ENCODE results near the gene GSTA3.
A peak's percentile ranks its signal among the peaks of the same experiment; 100 is the strongest.
"Not testable (repeated sequence)": the region's sequence is repeated elsewhere in the genome, so short reads cannot be mapped to it uniquely, and the experiment has no call there.

The GSTA3 gene

DNA sequence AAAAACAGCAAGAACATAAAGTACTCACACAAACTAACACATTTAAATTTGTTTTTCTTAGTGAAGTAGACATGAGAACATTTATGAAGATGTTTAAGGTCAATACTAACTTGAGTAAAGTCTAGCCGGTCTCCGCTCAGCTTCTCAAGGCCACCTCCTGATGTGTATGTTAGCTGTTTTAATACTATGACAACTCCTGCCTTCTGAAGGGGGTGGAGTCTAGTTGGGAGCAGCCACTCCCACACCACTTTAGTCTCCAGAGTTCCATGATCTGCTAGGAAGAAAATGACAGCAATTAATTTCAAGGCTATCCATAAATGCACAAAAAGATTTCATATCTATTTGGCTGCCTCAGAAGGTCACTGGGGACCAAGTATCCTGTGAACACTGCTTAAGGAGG is at the start of gene GSTA3:
Gene GSTA3, minus strand, starts transcription at position 168 of the 400 bp plus-strand sequence. CDS start 3,864 bp downstream, outside the sequence.
- DNase-seq, result no peak

DNA sequence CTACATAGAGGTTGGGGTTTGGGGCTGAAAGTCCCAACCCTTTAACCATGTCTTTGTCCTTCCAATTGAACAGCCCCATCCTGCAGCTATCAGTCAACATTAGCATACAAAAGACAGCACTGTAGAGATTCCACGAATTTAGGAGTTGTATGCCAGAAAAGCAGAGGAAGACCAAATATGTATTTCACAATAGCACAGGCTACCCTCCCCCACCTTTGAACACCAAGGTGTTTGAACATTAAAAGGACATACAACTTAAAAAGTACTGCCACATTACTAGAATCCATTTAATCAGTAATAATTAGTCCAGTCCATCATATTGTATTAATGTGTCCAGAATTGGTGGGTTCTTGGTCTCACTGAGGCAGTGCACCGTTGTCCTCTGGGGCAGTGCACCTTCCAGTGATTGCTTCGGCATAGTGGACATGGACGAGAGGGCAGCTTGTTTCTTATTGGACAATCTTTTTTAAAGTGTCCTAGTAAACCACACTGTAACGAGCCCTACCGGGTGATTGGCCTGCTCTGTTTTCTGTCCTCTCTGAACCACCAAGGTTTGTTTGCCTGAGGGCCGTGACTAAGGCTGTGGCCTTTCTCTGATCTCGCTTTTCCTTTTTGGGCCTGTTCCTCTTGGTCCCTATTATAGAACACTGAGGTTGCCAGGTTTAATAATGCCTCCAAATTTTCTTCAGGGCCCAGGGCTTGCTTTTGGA is 49.2 kb upstream of the GSTA3 start:
- no peak for DNase-seq

DNA sequence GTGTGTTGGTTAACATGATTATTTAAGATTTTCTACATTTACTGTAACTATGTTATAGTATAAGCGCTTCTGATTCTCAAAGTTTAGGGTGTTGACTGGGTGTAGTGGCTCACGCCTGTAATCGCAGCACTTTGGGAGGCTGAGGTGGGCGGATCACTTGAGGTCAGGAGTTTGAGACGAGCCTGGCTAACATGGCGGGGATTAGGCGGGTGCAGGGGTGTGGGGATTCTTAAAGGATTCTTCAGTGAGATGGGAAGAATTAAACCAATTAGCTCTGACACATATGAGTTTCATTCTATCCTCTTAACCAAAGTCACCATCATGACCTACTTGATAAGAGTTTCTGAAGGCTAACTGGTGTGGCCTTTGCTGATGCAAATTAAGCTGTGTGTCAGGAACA is 46.4 kb upstream of the GSTA3 start:
- DNase-seq, result no peak

DNA sequence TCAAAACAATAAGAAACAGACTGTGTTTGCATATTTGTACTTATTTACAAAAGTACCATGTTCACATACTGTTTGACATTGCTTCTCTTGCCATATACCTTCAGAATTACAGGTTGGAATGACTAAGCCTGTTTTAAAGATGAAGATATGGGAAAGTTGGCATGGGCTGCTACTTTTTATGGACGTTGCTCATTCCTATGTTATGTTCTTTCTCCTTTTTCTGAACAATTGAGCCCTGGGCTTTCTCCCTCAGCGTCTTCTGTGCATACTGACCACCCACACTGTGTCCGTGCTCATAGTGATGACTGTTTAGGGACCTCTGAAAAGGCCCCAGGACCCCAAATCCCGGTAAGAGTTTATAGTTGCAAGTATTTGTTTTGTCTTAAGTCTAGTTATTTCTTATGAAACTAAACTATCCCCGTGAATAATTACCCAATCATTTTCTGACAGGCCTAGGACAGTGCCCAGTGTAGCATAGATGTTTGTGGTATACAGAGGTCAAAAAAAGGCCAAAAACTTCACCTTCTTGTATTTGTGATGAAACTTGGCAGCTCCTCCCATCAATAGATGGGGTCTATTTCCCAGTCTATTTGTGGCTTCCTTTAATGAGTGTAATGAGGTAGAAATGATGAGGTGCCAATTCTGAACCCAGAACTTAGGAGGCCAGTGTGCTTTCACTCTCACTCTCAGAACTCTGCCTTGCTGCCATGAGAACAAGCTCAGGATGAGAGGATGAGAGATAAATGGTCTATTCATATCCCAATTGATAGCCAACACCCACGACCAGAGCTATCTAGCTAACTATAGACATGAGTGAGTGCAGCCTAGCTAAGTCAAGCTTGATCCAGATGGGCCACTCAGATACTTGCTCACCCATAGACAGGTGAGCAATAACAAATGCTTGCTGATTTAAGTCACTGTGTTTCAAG is 44.7 kb upstream of the GSTA3 start:
- no peak for DNase-seq

DNA sequence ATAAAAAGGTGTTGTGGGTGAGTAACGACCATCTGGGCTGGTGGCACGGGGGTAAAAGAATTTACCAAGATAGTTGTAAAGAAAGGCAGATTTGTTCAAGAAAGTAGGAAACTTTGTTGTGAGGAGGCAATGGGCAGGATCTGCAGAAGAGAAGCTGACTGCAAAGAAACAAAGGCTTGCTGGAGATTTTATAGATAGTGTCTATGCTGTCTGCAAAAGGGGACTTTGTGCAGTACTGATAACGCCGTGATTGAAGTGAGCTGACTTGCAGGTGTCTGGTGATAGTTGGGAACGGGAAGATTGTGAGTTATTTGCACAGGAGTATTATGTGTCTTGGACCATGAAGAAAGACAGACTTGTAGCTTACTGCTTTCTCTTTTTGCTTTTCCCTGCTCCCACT is 36.8 kb upstream of the GSTA3 start:
- DNase-seq, result no peak

DNA sequence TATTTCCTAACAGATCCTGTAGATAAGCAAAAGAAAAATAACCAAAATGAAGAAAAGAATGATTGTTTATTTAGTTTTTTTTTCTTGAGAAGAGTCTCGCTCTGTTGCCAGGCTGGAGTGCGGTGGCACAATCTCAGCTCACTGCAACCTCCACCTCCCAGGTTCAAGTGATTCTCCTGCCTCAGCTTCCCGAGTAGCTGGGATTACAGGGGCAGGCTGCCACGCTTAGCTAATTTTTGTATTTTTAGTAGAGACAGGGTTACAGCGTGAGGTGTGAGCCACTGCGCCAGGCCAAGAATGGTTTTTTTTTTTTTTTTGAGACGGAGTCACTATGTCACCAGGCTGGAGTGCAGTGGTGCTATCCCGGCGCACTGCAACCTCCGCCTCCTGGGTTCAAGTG is 33.3 kb upstream of the GSTA3 start:
- DNase-seq, result not testable (repeated sequence)

DNA sequence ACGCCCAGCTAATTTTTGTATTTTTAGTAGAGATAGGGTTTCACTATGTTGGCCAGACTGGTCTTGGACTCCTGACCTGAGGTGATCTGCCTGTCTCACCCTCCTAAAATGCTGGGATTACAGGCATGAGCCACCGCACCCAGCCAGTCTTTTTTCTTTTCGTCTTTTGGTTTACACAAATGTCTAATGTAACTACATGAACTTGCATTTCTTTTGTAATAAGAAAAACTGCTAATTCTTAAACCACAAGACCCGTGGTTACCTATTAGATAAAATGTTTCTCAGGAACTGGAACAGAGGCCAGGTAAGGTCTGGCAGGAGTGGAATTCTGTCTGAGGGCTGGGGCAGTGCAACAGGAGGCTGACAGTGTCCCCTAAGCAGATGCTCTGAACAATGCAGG is 32.7 kb upstream of the GSTA3 start:
- DNase-seq, result no peak

DNA sequence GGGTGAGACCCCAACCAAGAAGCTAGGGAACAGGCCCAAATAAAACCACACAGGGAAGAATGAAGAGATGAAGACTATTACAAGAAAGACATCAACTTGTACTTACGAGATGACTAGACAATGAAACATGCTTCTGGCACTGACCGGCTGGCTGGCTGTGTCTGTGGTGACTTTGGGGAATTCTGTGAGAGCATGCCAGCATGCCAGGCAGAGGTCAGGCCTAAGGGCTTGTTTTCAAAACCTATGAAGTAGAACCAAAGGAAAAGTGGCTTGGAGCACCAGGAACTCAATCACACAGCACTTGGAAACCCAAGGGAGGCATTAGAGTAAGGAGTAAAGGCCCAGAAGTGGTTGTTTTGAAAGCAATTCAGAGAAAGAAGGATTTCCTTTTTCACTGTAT is 28.4 kb upstream of the GSTA3 start:
- DNase-seq, result peak; percentile 52

DNA sequence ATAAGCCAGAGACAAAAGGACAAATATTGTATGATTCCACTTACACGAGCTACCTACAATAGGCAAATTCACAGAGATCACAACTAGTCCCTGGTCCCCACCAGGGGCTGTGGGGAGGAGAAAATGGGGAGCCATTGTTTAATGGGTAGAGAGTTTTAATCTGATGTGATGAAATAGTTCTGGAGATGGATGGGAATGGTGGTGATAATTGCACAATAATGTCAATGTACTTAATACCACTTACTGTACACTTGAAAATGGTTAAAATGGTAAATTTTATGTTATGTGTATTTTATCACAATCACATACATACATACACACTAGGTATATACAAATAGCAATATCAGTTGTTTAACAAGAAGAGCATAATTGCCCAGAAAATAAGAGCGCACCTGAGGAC is 24.3 kb upstream of the GSTA3 start:
- no peak for DNase-seq

DNA sequence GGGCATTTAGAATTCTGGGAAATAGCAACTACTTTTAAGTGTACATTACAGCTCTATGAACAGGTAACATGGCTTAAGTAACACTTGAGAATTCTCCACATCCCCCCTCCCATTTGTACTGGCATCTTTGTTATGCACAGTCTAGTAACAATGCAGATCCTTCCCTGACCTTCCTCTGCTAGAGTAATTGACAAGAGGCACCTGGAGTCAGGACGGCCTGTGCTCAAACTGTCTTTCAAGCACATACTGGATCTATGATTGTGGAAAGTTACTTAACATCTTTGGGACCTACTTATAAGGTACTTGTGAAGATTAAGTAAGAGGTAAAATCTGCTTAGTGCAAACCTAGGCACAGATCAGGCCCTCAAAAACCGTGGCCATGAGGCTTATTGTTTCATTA is 21.9 kb upstream of the GSTA3 start:
- peak; percentile 44 for DNase-seq

DNA sequence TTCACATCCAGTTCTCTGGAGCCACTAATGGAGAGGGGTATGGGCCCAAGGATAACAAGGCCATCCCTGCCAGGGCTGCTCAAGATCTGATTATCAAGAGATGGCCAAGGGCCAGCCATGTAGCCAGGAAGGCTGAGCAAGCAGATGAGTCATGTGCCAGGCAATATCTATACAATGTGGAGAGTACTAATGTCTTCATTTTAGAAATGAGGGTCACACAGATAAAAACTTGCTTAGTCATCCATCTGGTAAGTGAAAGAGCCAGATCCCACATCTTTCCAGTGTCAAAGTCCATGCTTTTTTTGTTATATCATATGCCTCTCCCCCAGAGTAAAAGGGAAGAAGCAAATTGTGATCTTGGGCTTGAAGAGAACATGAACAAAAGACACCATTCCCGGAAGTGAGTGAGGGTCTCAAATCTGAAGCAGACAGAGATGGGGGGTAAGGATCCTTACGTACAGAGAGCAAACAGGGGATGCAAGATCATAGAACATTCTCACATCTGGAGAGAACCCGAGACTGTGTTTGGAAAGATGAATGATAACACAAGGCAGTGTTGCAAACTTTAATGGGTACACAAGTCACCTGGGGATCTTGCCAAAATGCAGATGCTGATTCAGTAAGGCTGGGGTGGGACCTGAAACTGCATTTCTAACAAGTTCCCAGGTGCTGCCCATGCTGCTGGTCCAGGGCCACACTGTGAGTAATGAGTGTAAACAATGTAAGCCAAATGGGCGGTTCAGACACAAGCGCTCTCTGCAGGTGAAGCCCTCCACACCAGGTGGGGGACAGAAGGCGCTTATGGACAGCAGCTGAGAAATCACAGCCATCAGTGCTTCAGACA is 20.0 kb upstream of the GSTA3 start:
- no peak for DNase-seq

DNA sequence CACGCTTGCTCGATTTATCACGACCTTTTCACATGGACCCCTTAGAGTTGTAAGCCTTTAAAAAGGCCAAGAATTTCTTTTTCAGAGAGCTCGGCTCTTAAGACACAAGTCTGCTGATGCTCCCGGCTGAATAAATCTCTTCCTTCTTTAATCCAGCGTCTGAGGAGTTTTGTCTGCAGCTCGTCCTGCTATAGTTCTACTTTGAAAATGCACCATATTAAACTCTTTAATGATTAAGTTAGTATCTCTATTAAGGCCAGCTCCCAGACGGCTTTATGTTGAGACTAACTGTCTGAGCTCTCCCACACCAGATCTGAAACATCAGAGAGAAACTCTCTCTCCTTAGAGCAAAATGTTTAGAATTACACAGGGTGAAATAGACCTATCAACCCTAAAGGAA is 18.0 kb upstream of the GSTA3 start:
- DNase-seq, result no peak

DNA sequence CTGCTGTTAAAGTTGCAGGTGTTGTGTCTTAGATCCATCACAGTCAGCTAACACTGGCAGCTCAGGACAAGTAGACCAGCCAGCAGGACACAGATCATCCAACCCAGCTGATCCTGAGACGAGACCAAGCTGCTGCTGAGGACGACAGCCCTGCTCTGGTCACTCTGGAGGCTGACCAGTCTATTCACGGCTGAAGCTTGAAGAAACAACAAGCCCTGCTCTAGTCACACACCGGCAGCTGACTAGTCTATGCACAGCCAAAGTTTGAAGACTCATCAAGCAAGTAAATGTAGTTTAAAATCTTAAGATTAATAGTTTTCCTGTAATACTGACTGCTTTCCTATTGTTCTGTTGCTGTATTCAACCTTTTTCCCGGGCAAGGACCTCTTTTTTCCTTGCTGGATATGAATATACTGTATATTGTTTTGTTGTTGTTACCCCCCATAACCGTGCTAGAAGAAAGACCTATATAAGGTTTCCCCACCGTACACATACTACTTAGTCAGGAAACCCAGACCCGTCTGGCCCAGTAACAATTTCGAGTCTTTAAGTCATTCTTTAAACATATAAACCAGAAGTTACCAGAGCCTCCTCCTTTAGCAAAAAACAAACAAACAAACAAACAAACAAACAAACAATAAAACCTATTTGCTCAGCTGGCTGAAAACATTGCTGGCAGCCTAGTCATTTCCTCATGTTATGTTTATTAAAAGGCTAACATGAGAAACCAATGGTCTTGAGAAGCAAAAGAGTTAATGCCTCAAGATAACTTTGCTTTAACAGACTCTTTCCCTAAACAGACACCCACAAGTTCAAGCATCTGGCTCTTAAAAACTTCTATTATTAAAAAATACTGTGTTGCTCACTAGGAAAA is 16.7 kb upstream of the GSTA3 start:
- no peak for DNase-seq

DNA sequence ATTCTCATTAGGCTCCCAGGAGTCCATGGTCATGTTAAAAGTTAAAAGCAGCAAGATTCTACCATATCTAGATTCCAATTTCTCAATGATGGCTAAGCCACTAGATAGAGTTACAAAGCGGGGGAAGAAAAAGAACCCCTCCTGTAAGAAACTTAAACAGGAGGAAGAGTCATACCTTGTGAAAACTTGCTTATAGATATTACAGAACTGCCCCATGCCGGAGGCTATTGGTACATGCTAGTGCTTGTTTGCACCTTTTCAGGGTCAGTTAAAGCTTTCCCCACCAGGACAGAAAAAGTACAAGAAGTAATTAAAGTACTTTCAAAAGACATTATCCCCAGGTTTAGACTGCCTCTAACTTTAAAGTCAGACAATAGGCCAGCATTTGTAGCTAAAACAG is 15.5 kb upstream of the GSTA3 start:
- DNase-seq, result no peak

DNA sequence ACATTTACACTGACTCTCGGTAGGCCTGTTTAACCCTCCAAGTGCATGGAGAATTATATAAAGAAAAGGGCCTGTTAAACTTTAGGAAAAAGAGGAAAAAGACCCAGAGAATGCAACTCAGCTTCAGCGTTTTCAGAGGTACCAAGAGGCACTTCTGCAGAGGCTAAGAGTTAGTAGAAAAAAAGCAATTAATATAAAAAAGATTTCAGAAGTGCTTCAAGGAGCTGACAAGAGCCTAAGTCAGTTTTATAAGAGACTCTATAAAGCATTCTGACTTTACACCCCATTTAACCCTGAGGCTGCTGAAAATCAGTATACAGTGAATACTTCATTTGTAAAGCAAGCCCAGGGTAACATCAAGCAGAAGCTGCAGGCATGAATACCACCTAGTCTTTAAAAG is 14.2 kb upstream of the GSTA3 start:
- peak; percentile 81 for DNase-seq

DNA sequence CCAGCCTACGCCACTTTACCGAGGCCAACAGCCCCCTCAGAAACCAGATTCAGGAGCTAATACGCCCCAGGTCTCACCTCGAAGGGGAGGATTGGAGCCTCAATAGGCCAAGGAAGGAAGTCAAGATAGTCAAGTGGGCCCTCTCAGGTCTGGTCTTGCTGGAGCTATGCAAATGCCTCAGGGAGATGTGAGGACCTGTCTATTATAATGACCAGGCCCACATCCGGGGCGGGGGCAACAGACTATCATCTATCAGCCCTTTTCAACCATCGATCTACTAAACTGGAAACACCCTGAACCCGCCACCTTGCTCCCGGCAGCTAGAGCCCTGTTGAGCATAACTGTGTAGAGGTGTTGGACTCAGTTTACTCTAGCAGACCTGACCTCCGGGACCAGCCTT is 12.7 kb upstream of the GSTA3 start:
- DNase-seq, result peak; percentile 17

DNA sequence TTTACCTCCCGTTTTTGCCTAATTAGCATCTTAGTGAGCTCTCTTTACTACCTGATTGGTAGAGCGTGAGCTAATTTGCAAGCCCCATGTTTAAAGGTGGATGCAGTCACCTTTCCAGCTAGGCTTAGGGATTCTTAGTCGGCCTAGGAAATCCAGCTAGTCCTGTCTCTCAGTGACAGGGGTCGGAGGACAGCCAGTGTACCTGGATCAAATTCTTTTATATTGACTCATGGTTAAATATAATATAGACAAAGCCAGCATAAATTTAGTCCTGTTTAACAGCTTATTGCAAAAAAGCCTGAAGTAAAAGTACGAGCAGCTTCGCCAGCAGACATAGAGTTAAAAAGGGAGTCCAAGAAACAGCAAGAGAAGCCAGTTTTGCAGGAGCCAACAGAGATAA is 12.2 kb upstream of the GSTA3 start:
- DNase-seq, result no peak

DNA sequence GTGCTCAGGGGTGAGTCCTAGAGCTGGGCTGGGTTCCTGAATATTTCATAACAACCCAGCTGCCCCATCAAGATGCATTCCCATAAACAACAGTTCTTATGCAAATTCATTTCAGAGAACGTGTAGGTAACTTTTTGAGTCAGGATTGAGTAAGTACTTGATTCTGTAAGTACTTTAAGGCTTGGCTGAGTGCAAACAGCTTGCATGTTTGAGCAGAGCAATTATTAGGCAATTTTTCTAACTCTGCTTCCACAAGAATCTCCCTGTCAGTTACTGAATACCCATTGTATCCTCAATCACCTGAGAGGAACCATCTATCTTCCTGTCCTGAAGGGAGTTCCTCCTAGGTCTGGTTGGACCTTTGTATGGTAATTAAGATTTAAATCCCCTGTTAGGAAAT is 10.0 kb upstream of the GSTA3 start:
- peak; percentile 26 for DNase-seq

DNA sequence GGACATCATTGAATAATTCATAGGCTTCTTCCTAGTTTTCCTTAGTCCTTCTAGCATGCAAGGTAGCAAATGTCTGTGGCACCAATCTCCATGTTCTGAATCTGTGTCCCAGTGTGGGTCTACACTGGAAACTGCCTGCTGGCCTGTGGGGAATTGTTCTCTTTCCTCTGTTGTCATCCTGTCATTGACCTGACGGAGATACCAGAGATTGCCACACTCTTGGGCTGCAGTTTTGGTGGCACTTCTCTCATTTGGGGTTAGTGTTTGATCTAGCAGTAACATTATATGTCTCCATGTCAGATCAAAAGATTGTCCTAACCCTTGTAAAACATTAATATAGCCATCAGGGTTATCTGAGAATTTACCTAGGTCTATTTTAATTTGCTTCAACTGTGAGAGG is 9.3 kb upstream of the GSTA3 start:
- DNase-seq, result not testable (repeated sequence)

DNA sequence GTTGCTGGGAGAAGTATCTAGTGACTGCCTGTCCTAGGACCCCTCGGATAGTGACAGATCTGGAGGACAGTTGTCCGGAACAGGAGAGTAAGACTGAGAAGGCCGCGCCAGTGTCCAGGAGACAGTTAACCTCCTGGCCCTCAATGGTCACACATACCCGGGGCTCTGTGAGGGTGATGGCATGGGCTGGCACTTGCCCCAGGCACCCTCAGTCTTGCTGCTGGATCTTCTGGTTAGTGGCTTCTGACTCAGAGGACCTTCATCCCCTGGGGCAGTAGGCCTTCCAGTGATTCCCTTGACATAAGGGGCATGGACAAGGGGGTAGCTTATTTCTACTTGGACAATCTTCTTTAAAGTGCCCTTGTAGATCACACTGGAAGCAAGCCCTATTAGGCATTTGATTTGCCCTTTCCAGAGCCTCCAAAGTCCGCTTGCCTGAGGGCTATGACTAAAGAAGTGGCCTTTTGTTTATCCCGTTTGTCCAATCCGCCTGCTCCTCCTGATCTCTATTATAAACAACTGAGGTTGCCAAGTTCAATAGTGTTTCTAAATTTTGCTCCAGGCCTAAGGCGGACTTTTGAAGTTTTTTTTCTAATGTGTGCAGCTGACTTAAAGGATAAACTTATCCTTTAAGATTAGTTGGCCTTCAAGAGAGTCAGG is 8.7 kb upstream of the GSTA3 start:
- peak; percentile 15 for DNase-seq

DNA sequence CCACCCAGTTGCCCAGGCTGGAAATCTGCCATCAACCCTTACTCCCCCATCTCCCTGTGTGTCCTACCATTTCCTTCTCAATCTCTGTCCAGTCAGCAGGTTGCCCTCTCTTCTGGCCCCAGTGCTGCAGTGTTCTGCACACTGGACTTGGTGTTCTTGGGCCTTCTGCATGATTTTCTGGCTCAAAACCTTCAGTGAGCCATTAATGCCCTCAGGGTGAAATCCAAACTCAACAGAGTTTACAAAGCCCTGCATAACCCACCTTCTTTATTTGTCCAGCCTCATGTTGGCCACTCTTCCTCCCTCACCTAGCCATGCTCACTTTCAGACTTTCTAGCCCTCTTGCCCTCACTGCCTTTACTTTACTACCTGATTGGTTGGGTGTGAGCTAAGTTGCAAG is 5.0 kb upstream of the GSTA3 start:
- DNase-seq, result no peak

DNA sequence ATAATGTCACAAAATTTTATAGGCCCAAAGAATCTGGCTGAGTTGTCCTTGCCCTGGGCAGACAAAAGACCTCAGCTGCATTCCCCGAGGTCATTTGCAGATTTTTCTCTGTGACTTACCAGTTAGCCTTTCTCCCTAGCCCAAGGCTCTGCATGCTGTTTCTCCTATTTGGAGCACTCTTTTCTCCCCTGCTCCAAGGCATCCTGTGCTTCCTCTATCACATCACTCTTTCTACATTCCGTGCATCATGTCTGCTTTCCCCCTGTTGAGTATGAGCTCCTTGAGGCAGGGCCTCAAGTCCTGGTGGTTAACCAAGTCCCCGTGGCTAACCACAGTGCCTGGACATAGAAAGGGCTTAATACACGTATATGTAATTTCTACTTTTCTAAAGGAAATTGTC is 593 bp upstream of the GSTA3 start:
- DNase-seq, result no peak
